ENCODE results near the gene C3orf22.
A peak's percentile ranks its signal among the peaks of the same experiment; 100 is the strongest.

C3orf22 gene

DNA sequence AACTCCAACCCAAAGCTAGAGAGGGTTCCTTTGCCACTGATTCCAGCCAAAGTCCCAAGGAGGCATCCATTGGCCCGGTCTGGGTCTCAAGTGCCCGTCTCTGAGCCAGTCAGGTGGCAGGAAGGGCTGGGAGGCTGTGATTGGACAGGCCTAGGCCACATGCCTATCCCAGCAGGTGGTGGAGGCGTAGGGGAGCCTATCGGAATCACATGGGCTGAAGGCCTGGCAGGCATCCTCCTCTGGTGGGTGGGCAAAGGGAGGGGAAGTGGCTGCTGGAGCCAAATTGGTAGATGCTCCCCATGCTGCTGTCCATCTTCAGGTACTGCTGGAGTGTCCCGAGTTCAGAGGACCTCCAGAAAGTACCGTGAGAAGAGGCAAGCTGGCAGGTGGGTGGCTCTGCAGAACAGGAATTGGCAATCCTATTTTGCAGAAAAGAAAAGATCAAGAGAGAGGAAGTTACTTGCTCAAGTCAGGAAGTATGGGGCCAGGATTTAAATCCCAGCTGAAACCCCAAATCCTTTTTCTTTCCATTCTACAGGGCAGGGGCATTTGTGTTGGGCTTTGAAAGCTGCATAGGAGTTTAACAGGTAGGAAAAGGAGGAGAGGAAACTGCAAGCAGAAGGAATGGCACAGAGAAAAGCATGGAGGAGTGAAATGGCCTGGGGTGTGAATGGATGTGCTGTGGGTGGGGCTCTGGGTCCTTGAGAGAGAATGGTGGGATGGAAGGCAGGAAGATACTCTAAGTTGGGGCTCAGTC, 31.1 kb downstream of the C3orf22 start:
- no peak for DNase-seq (ENCODE audit: low spot score)

DNA sequence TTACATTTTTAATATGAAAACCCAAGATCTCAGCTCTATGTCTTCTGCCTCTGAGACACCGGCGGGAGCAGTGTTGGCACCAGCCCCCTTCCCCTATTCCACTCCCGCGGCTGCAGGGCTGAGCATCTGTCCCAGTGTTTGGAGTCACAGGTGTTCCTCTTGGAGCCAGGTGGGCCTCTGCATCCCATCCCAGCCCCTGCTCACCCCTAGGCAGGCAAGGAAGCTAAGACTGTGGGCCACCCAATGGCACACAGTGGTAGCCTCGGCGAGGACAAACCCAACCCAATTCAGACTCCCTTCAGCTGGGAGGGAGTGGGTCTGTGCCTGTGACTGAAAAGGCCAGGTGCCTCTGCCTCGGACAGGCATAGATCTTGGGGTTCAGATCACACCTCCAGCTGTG, 31.7 kb downstream of the C3orf22 start:
- no peak for DNase-seq (ENCODE audit: low spot score)

DNA sequence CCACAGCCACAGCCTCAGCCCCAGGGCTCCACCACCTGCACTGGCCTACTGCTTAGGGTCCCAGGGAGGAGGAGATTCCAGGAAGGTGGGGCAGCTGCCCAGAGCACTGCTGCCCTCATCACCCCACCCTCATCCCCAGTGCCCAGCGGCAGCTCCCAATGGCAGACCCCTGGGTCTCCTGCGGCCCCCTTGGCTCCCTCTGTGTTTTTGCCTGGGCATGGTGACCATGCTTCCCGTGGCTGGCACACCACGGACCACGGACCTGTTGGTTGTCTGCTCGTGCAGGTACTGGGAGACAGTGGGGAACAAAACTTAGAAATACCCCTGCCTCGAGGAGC, 32.1 kb downstream of the C3orf22 start:
- DNase-seq (ENCODE audit: low spot score): no peak

DNA sequence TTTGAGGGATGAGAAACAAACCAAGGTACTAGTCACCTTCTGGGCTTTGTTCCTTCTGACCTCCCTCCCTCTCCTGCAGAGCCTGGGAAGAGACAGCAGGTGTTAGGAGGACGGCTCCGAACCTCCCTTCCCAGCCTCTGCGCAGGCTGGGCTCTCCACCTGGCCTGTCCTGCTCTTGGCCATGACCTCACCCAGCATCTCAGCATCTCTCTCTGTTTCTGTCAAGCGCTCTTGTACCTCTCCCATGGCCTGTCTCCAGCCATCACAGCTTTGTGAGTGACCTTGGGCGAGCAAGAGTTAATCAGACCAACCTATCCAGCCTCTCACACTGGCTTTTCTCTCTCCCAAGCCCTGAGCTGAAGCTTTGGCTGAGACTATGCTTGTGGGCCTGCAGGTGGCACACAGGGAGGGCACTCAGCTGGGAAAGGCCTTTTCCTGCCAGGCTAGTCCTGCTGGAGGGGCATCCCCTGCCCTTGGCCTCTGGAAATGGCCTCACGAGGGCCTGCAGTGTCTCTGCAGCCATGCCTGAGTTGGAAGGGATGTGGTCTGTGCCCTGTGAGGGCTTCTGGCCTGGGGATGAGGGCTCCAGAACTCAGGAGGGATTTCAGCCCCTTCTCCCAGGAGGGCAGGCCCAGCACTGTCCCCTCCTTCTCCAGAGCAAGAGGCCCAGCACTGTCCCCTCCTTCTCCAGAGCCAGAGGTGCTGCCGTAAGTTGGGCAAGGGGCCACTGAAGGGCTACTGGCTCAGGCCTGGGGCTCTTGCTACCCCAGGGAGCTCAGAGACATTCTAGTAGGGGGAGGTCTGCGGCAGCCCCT, 32.7 kb downstream of the C3orf22 start:
- DNase-seq (ENCODE audit: low spot score): no peak

DNA sequence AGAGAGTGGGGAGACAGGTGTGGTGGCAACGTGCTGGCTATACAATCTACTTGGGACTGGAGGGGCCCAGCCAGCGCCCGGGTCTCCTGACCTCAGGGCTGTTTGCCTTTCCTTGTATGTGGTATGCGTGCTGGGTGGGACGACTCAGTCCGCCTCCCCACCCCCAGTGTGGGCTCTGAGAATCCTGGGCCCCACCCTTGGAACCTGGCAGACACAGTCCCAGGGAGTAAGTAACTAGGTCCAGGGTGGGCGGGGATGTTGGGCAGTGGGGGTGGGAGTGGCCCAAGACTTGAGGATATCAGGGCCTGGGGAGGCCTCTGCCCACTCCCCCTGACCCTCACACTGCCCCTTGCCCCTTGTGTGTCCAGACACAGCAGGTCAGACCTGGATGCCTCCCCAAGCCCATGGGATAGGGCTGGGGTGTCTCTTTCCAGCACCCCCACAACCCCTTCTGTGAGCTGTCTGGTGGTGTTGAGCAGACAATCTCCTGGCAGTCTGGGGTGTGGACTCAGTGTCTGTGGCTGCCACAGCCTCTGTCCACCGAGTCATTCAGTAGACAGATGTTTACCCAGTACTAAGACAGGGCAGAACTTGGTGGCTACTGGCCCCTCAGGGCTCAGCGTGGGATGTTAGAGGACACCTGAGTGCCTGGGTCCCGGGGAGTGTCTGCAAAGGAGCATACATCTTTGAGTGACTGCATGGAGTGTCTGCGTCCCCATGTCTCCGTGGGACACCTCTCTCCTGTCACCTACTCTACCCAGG, 33.5 kb downstream of the C3orf22 start:
- DNase-seq (ENCODE audit: low spot score): no peak

DNA sequence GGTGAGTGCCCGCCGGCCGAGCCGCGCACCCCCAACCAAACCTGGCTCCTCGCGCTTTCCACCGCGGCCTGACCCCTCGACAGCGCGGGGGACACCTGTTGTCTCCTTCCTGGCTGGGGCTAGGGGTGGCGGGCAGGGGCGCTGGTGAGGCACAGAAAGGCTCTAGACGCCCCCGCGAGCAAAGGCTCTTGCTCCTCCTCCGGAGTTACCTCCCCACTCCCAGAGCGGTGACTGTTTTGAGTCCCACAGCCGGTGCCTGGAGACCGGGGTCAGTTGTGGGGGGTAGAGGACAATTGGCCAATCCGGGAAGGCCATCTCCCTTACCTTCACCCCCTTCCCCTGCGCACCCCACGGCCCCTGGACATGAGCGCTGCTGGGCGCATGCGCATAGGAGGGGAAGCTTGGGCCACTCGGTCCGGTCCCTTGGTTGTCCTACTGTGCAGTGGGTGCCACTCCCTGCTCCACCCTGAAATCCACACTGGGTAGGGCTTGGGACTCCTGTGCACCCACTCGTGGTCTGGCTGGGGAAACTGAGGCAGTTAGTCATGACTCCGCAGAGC, 34.2 kb downstream of the C3orf22 start:
- DNase-seq (ENCODE audit: low spot score): no peak

DNA sequence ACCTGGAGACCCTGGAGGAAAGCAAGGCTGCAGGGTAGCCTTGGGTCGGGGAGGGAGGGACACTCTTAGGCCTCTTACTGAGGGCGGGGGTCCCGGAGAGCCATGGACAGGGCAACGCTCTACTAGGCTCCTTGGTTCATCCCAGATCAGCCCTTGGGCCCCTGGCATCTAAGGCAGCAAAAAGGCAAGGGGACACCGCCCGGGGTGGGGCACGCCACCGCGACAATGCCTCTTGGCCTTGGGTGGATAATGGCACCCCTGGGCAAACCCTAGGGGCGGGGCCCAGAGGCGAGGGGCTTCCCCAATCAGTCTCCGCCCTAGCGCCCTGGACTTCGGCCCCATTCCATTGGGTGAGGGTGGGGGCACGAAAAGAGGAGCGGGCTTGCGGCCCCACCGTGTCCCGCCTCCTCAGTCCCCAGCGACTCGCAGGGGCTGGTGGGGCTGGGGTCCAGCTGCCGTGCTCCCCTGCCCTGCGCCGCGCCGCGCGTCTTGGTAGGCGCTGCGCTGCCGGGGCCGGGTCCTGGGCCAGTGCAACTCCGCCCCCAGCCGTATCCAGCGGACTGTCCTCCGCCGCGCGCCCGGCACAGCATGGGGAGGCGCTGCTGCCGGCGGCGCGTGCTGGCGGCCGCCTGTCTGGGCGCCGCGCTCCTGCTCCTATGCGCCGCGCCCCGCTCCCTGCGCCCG, 34.8 kb downstream of the C3orf22 start, which contains the start of gene CHST13:
Gene CHST13, plus strand, starts transcription at position 411 of the 684 bp plus-strand sequence. Its CDS starts 178 bp downstream, at position 589.
- no peak for DNase-seq (ENCODE audit: low spot score)

DNA sequence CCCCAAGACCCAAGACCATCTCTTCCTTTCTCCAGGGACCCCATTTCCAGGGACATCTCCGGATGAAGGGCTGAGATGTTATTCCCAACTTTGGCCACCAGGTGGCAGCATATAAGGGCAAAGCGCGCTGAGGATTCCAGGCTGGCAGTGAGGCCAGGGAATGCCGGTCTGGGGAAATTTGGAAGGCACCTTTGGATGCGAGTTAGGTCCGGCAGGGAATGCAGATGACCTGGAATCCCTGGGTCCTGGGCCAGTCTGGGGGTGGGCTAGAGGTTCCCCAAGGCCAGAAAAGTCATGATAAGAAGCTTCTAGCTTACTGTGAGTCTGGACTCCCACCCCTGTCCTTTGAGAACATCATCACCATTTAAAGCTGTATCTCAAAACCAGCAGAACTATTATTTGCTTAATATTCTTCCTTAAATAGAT, 36.4 kb downstream of the C3orf22 start:
- DNase-seq (ENCODE audit: low spot score): peak; percentile 68

DNA sequence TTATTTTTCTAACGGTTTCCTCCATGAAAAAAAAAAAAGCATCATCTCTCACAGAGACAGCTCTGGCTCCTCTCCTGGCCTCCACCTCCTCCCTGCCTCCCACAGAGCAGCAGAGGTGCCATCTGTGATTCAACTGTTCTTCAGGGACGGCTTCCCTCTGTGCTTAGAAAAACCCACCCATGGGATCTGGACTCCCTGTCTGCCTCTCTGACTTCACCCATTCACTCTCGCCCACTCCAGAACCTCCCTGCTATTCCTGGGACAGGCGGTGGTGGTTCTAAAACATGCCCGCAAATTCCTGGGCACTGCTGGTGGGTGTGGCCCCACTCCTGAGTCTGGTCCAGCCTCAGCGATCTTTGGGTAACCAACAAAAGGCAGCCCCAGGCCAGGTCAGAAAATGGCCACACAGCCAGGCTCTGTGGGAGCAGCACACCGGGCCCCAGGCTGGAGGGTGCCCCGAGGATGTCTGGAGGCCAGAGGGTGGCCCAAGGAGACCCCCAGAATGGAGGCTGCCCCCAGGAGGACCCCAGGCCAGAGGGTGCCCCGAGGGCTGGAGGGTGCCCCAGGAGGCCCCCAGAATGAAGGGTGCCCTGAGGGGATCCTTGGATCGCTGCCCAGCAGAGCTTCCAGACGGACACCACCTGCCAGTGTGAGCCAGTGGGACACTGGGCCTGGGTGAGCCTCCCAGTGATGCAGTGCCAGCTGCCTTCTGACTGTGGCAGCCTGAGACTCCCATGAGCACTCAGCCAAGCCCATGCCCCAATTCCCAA, 37.4 kb downstream of the C3orf22 start:
- DNase-seq (ENCODE audit: low spot score): peak; percentile 69

DNA sequence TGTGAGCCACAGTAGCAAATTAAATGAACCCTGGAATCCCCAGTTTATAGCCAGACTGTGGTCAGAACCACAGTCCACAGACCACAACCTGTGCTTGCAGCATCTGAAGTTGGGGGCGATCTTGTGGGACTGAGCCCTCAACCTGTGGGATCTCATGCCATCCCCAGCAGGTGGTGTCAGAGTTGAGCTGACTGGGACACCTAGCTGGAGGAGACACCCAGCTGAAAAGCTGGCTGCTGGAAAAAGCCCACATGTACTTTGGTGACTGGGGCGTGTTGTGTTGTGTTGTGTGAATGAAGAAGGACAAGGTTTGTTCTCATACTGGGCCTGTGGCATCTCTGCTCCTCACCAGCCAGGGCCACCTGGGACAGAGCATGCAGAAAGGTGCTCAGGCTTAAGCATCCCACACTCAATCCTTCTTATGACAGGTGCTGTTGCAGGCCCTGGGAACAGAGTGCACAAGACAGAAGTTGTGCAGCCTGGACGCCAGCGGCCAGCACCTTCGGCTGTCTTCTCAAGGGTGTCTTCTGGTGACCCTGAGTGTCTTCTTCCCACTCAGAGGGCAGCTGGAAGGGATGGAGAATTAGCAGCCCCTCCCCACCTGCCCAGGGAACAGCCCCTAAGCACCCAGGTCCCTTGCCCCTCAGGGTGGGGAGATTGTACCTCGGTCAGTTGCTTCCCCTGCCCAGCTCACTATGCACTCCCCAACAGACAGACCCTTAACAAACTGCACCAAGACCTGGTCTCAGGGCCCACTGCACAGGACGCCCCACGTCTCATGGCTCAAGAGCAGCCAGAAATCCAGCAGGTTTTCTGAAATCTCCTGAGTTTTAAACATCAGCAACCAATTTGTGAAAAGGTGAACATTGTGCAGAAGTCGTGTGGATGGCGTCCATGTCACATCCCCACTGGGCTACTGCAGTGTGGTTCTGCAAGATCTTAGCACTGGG, 39.0 kb downstream of the C3orf22 start:
- DNase-seq (ENCODE audit: low spot score): no peak

DNA sequence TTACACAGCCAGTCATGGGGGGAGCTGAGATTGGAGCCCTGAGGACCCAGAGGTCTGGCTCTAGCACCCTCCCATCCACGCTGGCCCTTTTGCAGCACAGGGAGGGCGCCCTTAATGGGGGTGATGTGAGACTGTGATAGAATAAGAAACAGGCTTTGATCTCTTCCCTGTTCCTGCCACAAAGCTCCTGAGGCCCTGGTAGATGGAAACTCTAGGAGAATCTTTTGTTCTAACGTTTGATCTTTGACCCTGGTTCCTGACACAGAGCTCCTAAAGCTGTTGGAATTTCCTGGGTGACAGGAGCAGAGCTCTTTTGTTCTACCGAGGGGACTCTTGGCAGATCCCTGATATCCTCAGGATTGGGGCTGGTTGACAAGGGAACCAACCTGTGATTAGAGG, 40.0 kb downstream of the C3orf22 start:
- no peak for DNase-seq (ENCODE audit: low spot score)

DNA sequence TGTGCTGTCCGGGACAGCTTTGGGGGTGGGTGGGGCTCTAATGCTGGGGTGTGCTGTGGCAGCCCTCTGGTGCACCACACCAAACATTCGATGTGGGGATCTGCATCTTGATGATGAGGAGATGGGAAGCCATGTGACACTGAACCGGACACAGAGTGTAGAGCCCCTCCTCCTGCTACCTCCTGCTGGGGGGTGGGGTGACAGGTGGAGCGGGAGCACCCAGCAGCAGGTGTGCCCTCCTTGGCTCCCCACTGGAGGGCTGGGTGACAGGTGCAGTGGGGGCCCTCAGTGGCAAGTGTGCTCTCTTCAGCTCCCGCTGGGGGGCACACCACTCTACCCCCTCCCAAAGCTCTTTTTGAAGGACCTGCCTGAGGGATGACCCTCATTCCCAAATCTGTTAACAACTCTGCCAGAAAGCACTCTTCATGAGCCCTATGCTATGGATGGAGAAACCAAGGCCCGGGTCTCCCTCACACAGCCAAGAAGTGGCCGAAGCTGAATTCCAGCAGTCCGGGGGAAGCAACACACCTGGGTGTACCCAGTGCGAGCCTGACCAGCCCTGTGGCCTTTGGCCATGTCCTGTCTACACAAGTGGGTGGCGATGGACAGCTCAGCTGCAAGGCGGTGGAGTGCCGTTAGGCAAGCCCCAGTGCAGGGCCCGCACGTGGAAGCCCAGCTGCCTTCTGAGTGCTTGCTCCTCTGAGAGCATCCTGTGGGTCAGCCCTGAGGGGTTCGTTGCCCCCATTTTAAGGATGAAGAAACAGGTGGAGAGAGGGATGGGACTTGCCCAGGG, 40.5 kb downstream of the C3orf22 start:
- no peak for DNase-seq (ENCODE audit: low spot score)

DNA sequence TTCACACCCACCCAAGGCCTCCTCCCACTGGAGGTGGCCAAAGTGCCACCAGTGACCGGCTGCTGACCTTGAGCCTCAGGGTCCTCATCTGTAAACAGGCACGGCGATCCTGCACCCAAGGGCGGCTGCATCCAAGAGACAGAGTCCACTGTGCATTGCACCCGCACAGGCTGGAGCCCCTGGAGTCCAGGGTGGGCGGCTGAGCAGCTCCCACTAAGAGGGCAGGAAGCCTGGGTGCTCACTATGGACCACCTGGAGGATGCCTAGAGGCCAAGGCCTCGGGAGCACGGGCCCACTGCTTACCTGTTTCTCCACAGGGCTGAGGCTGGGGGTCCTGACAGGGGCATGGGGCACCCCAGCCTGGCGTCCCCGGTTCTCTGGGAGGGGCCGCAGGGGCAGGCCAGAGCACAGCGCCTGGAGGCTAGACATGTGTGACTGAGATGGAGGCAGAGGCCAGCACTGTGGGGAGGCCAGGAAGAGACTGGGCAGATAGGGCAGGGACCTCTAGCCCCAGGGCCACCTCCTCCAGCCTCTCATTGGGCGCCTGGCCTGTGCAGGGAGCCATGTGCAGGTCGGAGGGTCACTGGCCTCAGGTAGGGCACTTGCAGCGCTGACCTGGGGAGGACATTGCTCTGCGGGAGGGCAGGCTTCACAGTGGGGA, 41.3 kb downstream of the C3orf22 start, which contains the start of gene UROC1:
Gene UROC1, minus strand, starts transcription at position 483 of the 661 bp plus-strand sequence. Its CDS starts 54 bp downstream, at position 429.
- DNase-seq (ENCODE audit: low spot score): no peak

DNA sequence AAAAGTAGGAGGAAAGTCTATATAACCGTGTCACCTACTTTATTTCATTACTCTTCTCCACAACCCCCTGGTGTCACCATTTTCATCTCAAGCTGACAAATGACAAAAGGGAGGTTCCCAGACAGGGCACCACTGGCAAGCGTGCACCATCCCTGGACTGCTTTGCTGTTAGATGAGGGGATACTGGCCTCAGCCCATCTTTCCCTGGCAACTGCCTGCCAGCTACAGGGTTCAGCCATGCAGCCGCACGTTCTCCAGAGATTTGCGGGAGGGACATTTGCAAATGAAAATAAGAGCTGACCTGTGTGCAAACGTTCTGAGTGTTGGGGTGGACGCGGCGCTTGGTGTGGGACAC, 41.8 kb downstream of the C3orf22 start:
- no peak for DNase-seq (ENCODE audit: low spot score)

DNA sequence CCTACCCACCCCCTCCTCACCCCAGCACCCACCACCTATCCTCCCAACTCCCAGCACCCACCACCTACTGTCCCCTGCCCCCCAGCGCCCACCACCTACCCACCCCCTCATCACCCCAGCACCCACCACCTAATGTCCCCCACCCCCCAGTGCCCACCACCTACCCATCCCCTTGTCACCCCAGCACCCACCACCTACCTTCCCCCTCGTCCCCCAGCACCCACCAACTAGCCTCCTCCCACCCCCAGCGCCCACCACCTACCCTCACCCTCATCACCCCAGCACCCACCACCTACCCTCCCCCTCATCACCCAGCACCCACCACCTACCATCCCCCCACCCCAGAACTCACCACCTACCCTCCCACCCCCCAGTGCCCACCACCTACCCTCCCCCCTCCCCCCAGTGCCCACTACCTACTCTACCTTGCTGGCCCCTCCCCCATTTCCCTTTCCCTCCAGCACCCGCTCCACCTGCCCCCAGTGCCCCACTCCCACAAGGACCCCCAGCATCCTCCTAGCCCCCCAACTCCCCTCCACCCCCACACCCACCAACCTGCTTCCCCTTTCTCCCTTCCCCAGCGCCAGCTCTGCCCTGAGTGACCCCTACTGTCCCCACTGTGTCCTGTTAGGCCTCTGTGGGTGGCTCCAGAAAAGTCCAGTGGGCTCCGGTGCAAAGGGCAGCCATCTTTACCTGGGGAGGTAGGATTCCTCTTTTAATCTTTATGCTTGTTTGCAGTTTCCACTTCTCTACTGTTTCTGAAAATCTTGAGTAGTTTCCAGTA, 42.4 kb downstream of the C3orf22 start:
- DNase-seq (ENCODE audit: low spot score): no peak

DNA sequence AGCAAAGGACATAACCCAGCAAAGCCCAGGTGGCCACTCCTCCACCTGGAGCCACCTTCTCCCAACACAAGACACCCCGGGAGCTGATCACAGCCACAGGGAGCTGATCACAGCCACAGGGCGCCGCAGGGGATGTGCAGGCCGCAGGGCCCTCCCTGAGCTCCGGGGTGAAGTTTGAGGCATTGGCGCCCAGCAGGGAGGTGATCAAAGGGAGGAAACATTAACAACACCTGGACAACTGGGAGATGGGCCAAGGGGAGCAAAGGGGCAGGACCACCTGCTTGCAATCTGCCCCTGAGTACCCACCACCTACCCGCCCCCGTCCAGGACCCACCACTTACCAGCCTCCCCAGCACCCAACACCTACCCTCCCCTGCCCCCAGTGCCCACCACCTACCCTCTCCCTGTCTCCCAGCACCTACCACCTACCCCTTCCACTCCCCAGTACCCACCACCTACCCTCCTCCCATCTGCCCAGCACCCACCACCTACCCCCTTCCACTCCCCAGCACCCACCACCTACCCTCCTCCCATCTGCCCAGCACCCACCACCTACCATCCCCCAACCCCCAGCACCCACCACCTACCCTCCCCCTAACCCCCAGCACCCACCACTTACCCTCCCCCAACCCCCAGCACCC, 43.5 kb downstream of the C3orf22 start:
- no peak for DNase-seq (ENCODE audit: low spot score)

DNA sequence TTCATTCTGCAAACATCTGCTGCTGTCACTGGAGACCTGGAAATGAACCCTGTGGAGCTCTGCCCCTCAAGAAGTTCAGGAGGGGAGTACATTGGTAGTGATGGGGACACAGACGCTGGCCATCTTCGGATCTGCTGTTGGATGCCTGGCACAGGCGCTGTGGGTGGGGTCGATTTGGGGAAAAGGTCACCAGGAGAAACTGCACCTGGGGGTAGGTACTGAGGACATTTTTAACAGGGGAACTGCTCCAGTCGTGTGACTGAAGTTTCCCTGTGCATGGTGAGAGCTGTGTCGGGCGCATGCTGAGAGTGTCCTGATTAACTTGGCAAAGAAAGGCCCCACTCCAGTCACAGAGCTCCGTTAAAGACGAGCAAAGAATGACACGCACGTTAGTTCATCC, 44.6 kb downstream of the C3orf22 start:
- no peak for DNase-seq (ENCODE audit: low spot score)

Data from Ammon's horn (tissue), 1 donor.